K562 (cell line): ENCODE results near the gene TMPO. TPM values are rescaled to one million over a fixed set of nuclear protein-coding genes. Genes with fewer than 3 reads are reported as not detected.

Experiments used
- BDP1 ChIP-seq: IDR thresholded peaks from 3 replicates; pipeline ENCODE4 v1.6.1; 2011; ENCODE audit not compliant: insufficient read length, insufficient read depth
- COPS2 ChIP-seq: fragments of 450-650 bp; conservative IDR thresholded peaks from 2 replicates; pipeline ENCODE4 v1.6.1; 2016; ENCODE audit warnings: mild to moderate bottlenecking, moderate library complexity
- CREB3 ChIP-seq: fragments of 450-650 bp; conservative IDR thresholded peaks from 2 replicates; pipeline ENCODE4 v1.6.1; 2016; ENCODE audit warnings: missing genetic modification characterization, low read depth, mild to moderate bottlenecking, missing compliant biosample characterization, moderate library complexity
- CREM ChIP-seq: IDR thresholded peaks from 2 replicates; pipeline ENCODE4 v1.6.1; 2014; ENCODE audit warnings: antibody characterized with exemption, low read depth
- E2F8 ChIP-seq: fragments of 450-650 bp; IDR thresholded peaks from 2 replicates; pipeline ENCODE4 v1.7.1; 2018; ENCODE audit warnings: mild to moderate bottlenecking, low read depth; ENCODE audit not compliant: partially characterized antibody
- E4F1 ChIP-seq: fragments of 250-450 bp; sonication (Bioruptor Pico); IDR thresholded peaks from 2 replicates; pipeline ENCODE4 v1.5.0; 2021; ENCODE audit warnings: mild to moderate bottlenecking, borderline replicate concordance
- ELK1 ChIP-seq: sonication (generic); formaldehyde crosslinking; IDR thresholded peaks from 2 replicates; pipeline ENCODE4 v1.8.1; 2022; ENCODE audit warnings: missing genetic modification reagents
- ESRRA ChIP-seq: fragments of 450-650 bp; IDR thresholded peaks from 2 replicates; pipeline ENCODE4 v1.6.1; 2014; ENCODE audit warnings: low read depth, mild to moderate bottlenecking, moderate library complexity, borderline replicate concordance
- HNRNPL ChIP-seq: fragments of 200-400 bp; formaldehyde crosslinking; IDR thresholded peaks from 2 replicates; pipeline ENCODE4 v1.6.1; 2017; ENCODE audit warnings: low read depth, mild to moderate bottlenecking, low read length
- NCOA6 ChIP-seq: fragments of 450-650 bp; IDR thresholded peaks from 2 replicates; pipeline ENCODE4 v1.6.1; 2017; ENCODE audit warnings: mild to moderate bottlenecking
- NR2C2 ChIP-seq, 2 experiments: fragments of 200-800 bp in 1 of 2; sonication (Bioruptor generic) in 1 of 2; sonication (generic) in 1 of 2; formaldehyde crosslinking in 1 of 2; IDR thresholded peaks; 2 replicates each; pipeline versions ENCODE4 v1.6.1 to v1.8.0; 2016 to 2022; ENCODE audit warnings: mild to moderate bottlenecking in 1 of 2, missing compliant biosample characterization in 1 of 2, missing genetic modification characterization in 1 of 2, missing genetic modification reagents in 1 of 2
- PHB ChIP-seq: fragments of 250-450 bp; sonication (Bioruptor Pico); IDR thresholded peaks from 2 replicates; pipeline ENCODE4 v1.5.0; 2021
- PHF21A ChIP-seq: fragments of 450-650 bp; IDR thresholded peaks from 2 replicates; pipeline ENCODE4 v1.6.1; 2017; ENCODE audit warnings: low read depth, borderline replicate concordance
- POLR2H ChIP-seq: IDR thresholded peaks from 2 replicates; pipeline ENCODE4 v1.6.1; 2016; ENCODE audit warnings: missing genetic modification characterization, low read depth, mild to moderate bottlenecking, control low read depth, missing compliant biosample characterization, moderate library complexity
- SMARCC2 ChIP-seq: fragments of 450-650 bp; IDR thresholded peaks from 2 replicates; pipeline ENCODE4 v1.6.1; 2017; ENCODE audit warnings: antibody characterized with exemption, moderate library complexity, mild to moderate bottlenecking, low read depth
- TAF9B ChIP-seq: fragments of 450-650 bp; IDR thresholded peaks from 2 replicates; pipeline ENCODE4 v1.6.1; 2018; ENCODE audit warnings: mild to moderate bottlenecking; ENCODE audit not compliant: partially characterized antibody
- TARDBP ChIP-seq: fragments of 450-650 bp; IDR thresholded peaks from 2 replicates; pipeline ENCODE4 v1.6.1; 2016
- TCF7 ChIP-seq: sonication (generic); IDR thresholded peaks from 2 replicates; pipeline ENCODE4 v1.6.1; 2016; ENCODE audit warnings: antibody characterized with exemption, borderline replicate concordance
- TGIF2 ChIP-seq: sonication (generic); formaldehyde crosslinking; IDR thresholded peaks from 2 replicates; pipeline ENCODE4 v1.8.1; 2022; ENCODE audit warnings: mild to moderate bottlenecking, missing genetic modification reagents, moderate library complexity
- polyA plus RNA-seq, 8 experiments: library from polyadenylated mRNA; depleted of rRNA in 4 of 8; stranded (reverse) in 5 of 8; unstranded in 3 of 8; fragments of >200 nt; fragmentation: Nextera tagmentation in 2 of 8; fragmentation: Illumina TruSeq in 1 of 8; extraction: Ambion mirVana in 2 of 8; extraction: Trizol in 1 of 8; gene quantifications; 2 replicates each; pipeline versions ENCODE4 v1.2.1 to v1.2.3, GENCODE V29; 2011 to 2014; ENCODE audit warnings: inconsistent platforms in 1 of 8, missing spikeins in 1 of 8
- total RNA-seq, 7 experiments: library from RNA; depleted of rRNA in 6 of 7; stranded (reverse); fragments of >200 nt in 6 of 7; fragmentation: Illumina TruSeq in 2 of 7; extraction: Trizol in 2 of 7; gene quantifications; 2 replicates each; pipeline versions ENCODE4 v1.2.1 to v1.2.3, GENCODE V29; 2011 to 2021; ENCODE audit warnings: low replicate concordance in 1 of 7

Gene TMPO
- total and polyA plus RNA-seq, 9 of the 15 experiments (the other 6 are each of a cell fraction or from before 2014, with no cell fraction given), result 62.1 to 263 (median 182) TPM

- TF ChIP-seq E4F1 (CRISPR knock-in tag), result no peak
- TF ChIP-seq ESRRA, result peak; percentile 29
- TF ChIP-seq TGIF2, result peak; percentile 20; the same call in 1 of the 2 replicates
- TF ChIP-seq SMARCC2, result no peak
- TF ChIP-seq NCOA6, result peak; percentile 52; the same call in 1 of the 2 replicates
- TF ChIP-seq BDP1, result peak; percentile 72
- peak; percentile 42 for TF ChIP-seq E2F8
- peak; percentile 93 for TF ChIP-seq TCF7
- TF ChIP-seq TARDBP, result no peak; the same call in 1 of the 2 replicates
- peak; percentile 99 for TF ChIP-seq POLR2H (tag)
- TF ChIP-seq NR2C2 (CRISPR knock-in tag; IDR thresholded peaks at IDR 0.05), result peak; percentile 23; the same call in 1 of the 2 replicates
- TF ChIP-seq NR2C2 (tag; IDR thresholded peaks at IDR 0.05), result peak; percentile 97
- no peak for TF ChIP-seq ELK1 (CRISPR knock-in tag)
- TF ChIP-seq COPS2, result no peak
- TF ChIP-seq TAF9B, result peak; percentile 76
- TF ChIP-seq CREB3 (tag), result 0 out of 2 replicates have a peak, but pooled peaks have one; percentile 45
- peak; percentile 63; the same call in 1 of the 2 replicates for TF ChIP-seq PHF21A
- peak; percentile 77 for TF ChIP-seq CREM
- TF ChIP-seq PHB (CRISPR knock-in tag), result no peak
- no peak for TF ChIP-seq HNRNPL
These were observed 11.6 kb upstream of the TMPO start (continued) for GRCh38 chr12:98503592-98504367.
